ENCODE results near the gene AGBL4. TPM values are rescaled to one million over a fixed set of nuclear protein-coding genes. Genes with fewer than 3 reads are reported as not detected.

AGBL4 gene
- total RNA-seq, 1 experiment from 2014 or later: 0.33 TPM

DNA sequence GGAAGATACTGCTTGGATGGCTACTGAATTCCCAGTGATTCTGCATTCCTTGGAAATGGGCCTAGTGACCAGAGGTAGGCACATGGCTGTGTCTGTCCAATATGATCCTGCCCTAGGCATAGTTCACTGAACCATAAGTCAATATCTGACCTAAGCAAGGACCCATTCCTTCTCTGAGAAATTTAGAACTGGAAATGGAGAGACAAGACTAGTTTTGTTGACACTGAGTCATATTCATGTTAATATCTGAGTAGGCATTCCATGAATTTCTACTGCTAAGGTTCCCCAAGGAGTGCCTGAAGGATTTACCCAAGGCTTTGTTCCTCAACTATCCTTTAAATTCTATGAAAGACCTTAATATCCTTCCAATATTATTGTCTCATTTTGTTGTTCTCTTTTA is 917.3 kb downstream of the AGBL4 start:
- Histone ChIP-seq H3K4me1 (ENCODE audit: insufficient read depth, low read length) (peaks cover 40% of the 10 kb centered on the region), H3K36me3 (ENCODE audit: low read depth, low read length) (no peaks in the 10 kb centered on the region), H3K9ac (ENCODE audit: low read length) (no peak overlapping the region), H2AFZ (ENCODE audit: low read length) (no peak overlapping the region; the same call in 1 of the 2 replicates), H3K4me2 (ENCODE audit: low read length) (peak overlapping the region; percentile 12; the same call in 1 of the 2 replicates), H3F3A (ENCODE audit: low read length, unreplicated experiment) (no peaks in the 10 kb centered on the region), H3K9me2 (replicated peaks; ENCODE audit: low read length) (no peaks in the 10 kb centered on the region), H3K9me3 (ENCODE audit: low read length) (no peaks in the 10 kb centered on the region), H3K79me2 (ENCODE audit: low read length) (no peaks in the 10 kb centered on the region), H4K20me1 (ENCODE audit: low read length) (no peaks in the 10 kb centered on the region), H3K27me3 (ENCODE audit: low read length) (no peaks in the 10 kb centered on the region), H3K4me3 (ENCODE audit: low read length) (no peak overlapping the region), H3K27ac (ENCODE audit: low read length) (peak overlapping the region; percentile 22; the same call in 1 of the 2 replicates)
- ChIA-PET CTCF (interaction anchor here (0.6 kb wide), 1 partner anchor 975 kb away, joined by 4 read pairs; no protein-coding TSS in a partner anchor), POLR2A (ENCODE audit: unreplicated experiment) (no interaction called here)
- DNase-seq: peak; percentile 77
- peak; percentile 68 for ATAC-seq
- intact Hi-C loops (cut with micrococcal nuclease): no loop called here
- TF ChIP-seq EZH2phosphoT487 (IDR thresholded peaks at IDR 0.05; ENCODE audit: borderline replicate concordance, low read length): no peak
- TF ChIP-seq, protein P1, sequence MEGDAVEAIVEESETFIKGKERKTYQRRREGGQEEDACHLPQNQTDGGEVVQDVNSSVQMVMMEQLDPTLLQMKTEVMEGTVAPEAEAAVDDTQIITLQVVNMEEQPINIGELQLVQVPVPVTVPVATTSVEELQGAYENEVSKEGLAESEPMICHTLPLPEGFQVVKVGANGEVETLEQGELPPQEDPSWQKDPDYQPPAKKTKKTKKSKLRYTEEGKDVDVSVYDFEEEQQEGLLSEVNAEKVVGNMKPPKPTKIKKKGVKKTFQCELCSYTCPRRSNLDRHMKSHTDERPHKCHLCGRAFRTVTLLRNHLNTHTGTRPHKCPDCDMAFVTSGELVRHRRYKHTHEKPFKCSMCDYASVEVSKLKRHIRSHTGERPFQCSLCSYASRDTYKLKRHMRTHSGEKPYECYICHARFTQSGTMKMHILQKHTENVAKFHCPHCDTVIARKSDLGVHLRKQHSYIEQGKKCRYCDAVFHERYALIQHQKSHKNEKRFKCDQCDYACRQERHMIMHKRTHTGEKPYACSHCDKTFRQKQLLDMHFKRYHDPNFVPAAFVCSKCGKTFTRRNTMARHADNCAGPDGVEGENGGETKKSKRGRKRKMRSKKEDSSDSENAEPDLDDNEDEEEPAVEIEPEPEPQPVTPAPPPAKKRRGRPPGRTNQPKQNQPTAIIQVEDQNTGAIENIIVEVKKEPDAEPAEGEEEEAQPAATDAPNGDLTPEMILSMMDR (conservative IDR thresholded peaks at IDR 0.05; ENCODE audit: low read depth, low read length): no peak
- no peak for TF ChIP-seq EZH2 (IDR thresholded peaks at IDR 0.05; ENCODE audit: low read length, unreplicated experiment)
- no TSS peak for BruUV-seq (replicated peaks)

DNA sequence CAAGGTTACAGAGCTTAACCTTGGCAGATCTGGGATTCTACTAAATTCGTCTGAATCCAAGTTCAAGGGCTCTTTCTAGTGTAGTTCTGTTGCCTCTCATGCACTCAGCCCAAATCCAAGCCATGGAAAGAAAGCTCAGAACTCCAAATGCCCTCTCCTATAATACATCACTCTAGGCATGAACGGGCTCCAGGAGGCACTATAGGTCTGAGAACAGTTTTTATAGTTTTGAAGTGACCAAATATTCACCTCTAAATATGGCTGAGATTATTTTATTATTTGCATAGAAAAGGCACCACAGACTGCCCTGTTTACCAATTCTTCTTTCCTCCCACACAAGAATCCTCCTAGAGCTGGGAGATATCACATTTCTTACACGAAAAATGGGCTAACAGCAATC is 919.2 kb downstream of the AGBL4 start:
- no peaks in the 10 kb centered on the region for H3K27me3 ChIP-seq (ENCODE audit: low read length)
- H3K9me3 ChIP-seq (ENCODE audit: low read length): no peaks in the 10 kb centered on the region
- ATAC-seq: peak; percentile 45
- H3K79me2 ChIP-seq (ENCODE audit: low read length): no peaks in the 10 kb centered on the region
- no peak overlapping the region for H3K4me2 ChIP-seq (ENCODE audit: low read length)
- no peaks in the 10 kb centered on the region for H3F3A ChIP-seq (ENCODE audit: low read length, unreplicated experiment)
- no peaks in the 10 kb centered on the region for H3K36me3 ChIP-seq (ENCODE audit: low read depth, low read length)
- H3K9me2 ChIP-seq (replicated peaks; ENCODE audit: low read length): no peaks in the 10 kb centered on the region
- no peak for TF ChIP-seq EZH2 (IDR thresholded peaks at IDR 0.05; ENCODE audit: low read length, unreplicated experiment)
- TF ChIP-seq, protein P1 (conservative IDR thresholded peaks at IDR 0.05; ENCODE audit: low read depth, low read length): peak; percentile 65
- no peak overlapping the region for H3K9ac ChIP-seq (ENCODE audit: low read length)
- H4K20me1 ChIP-seq (ENCODE audit: low read length): no peaks in the 10 kb centered on the region
- no peak overlapping the region for H3K4me3 ChIP-seq (ENCODE audit: low read length)
- no peak overlapping the region for H2AFZ ChIP-seq (ENCODE audit: low read length)
- intact Hi-C loops (cut with micrococcal nuclease): loop anchor here (5.0 kb wide), 3 partner anchors 187 to 523 kb away; no protein-coding TSS in a partner anchor
- POLR2A ChIA-PET (ENCODE audit: unreplicated experiment): no interaction called here
- peak overlapping the region; percentile 2; the same call in 1 of the 2 replicates for H3K27ac ChIP-seq (ENCODE audit: low read length)
- DNase-seq: peak; percentile 62
- CTCF ChIA-PET: no interaction called here
- BruUV-seq (replicated peaks): no TSS peak
- peaks cover 40% of the 10 kb centered on the region for H3K4me1 ChIP-seq (ENCODE audit: insufficient read depth, low read length)

DNA sequence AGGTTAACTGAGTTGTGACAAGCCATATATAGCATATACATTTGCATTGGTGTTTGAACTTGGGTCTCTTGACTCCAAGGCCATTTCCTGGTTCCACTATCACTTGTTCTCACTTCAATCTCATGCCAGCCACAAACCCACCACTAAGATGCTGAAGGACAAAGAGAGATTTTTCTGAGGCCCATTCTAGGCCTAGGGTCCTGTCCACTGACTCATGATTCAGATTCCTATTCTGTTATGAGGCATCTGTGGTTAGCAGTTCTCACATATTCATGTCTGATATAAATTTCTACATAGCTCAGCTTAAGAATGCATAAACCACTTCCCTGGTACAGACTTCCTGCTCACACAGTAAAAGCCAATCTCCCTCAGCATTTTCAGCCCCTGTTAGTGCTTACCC is 921.0 kb downstream of the AGBL4 start:
- H3K4me3 ChIP-seq (ENCODE audit: low read length): no peak overlapping the region
- BruUV-seq (replicated peaks): no TSS peak
- no peaks in the 10 kb centered on the region for H3K79me2 ChIP-seq (ENCODE audit: low read length)
- TF ChIP-seq, protein P1 (conservative IDR thresholded peaks at IDR 0.05; ENCODE audit: low read depth, low read length): no peak
- TF ChIP-seq EZH2 (IDR thresholded peaks at IDR 0.05; ENCODE audit: low read length, unreplicated experiment) (no peak), EZH2phosphoT487 (IDR thresholded peaks at IDR 0.05; ENCODE audit: borderline replicate concordance, low read length) (no peak)
- intact Hi-C loops (cut with micrococcal nuclease): loop anchor here (5.0 kb wide), 3 partner anchors 185 to 525 kb away; no protein-coding TSS in a partner anchor
- H3K4me2 ChIP-seq (ENCODE audit: low read length): peak overlapping the region; percentile 9; the same call in 1 of the 2 replicates
- no peak overlapping the region for H2AFZ ChIP-seq (ENCODE audit: low read length)
- H3K27ac ChIP-seq (ENCODE audit: low read length): peak overlapping the region; percentile 52
- H3F3A ChIP-seq (ENCODE audit: low read length, unreplicated experiment): no peaks in the 10 kb centered on the region
- H3K4me1 ChIP-seq (ENCODE audit: insufficient read depth, low read length): peaks cover 40% of the 10 kb centered on the region
- H3K9ac ChIP-seq (ENCODE audit: low read length): no peak overlapping the region
- no peaks in the 10 kb centered on the region for H3K9me3 ChIP-seq (ENCODE audit: low read length)
- ATAC-seq (peak; percentile 79), DNase-seq (peak; percentile 83)
- ChIA-PET CTCF (no interaction called here), POLR2A (ENCODE audit: unreplicated experiment) (no interaction called here)
- H4K20me1 ChIP-seq (ENCODE audit: low read length): no peaks in the 10 kb centered on the region
- no peaks in the 10 kb centered on the region for H3K9me2 ChIP-seq (replicated peaks; ENCODE audit: low read length)
- no peaks in the 10 kb centered on the region for H3K36me3 ChIP-seq (ENCODE audit: low read depth, low read length)
- H3K27me3 ChIP-seq (ENCODE audit: low read length): no peaks in the 10 kb centered on the region
